K562 (cell line): ENCODE results near the gene ZNF718. TPM values are rescaled to one million over a fixed set of nuclear protein-coding genes. Genes with fewer than 3 reads are reported as not detected.
"Not testable (repeated sequence)": the region's sequence is repeated elsewhere in the genome, so short reads cannot be mapped to it uniquely, and the experiment has no call there.

Experiments
- ATAC-seq: fragments of 200-7000 bp; cut with Tn5 transposase; 3 replicates; pipeline ENCODE4 v1.9.1; 2020; ENCODE audit warnings: moderate library complexity
- BruUV-seq: library from RNA; stranded (reverse); fragments of 400-500 nt; replicated peaks from 2 replicates; lab custom pipeline; 2021; lab: Mats Ljungman, UMichigan
- CTCF ChIA-PET: fragments of 300-600 bp; formaldehyde crosslinking; extraction: SDS; loops from one replicate; lab custom pipeline; 2021; ENCODE audit warnings: low intra/inter-chr PET ratio; lab: Yijun Ruan, JAX
- POLR2A ChIA-PET: fragments of 300-600, 350-650 bp; sonication (Branson Sonifier 250); formaldehyde crosslinking; extraction: SDS; loops from one replicate; lab custom pipeline; 2021; ENCODE audit warnings: antibody characterized with exemption, inconsistent platforms; lab: Yijun Ruan, JAX
- DNase-seq, 4 experiments: peaks; one replicate each; pipeline versions ENCODE4 v3.0.0 to v3.0.0-alpha.2; 2011 to 2018; ENCODE audit warnings: low spot score in 3 of 4, mixed read lengths in 3 of 4; ENCODE audit errors: extremely low read depth in 1 of 4
- FAIRE-seq: peaks from 2 replicates; lab custom pipeline; 2011; peaks lifted over from hg19 to GRCh38; lab: Jason Lieb, UNC
- H2AFZ ChIP-seq: 2 replicates; pipeline ENCODE4 v1.6.0; 2011; ENCODE audit warnings: low read depth, low read length, control low read depth, inconsistent platforms
- H3K27ac ChIP-seq: fragments of 200-600 bp; 3 replicates; pipeline ENCODE4 v1.8.0; 2011; ENCODE audit warnings: low read depth, mild to moderate bottlenecking, control low read depth, inconsistent platforms, low read length, moderate library complexity, mixed read lengths; ENCODE audit errors: extremely low read depth
- H3K27me3 ChIP-seq, 2 experiments: fragments of 300-600 bp in 1 of 2; 2 replicates in 1 of 2; 3 replicates in 1 of 2; pipeline versions ENCODE4 v1.6.0 to v1.8.0; 2011; ENCODE audit warnings: inconsistent platforms in 2 of 2, low read length in 2 of 2, mild to moderate bottlenecking in 1 of 2, mixed read lengths in 1 of 2, moderate library complexity in 1 of 2; ENCODE audit not compliant: control insufficient read depth in 2 of 2, insufficient read depth in 2 of 2
- H3K36me3 ChIP-seq: fragments of 300-600 bp; 3 replicates; pipeline ENCODE4 v1.8.0; 2011; ENCODE audit warnings: mild to moderate bottlenecking, low read length, inconsistent platforms; ENCODE audit not compliant: control insufficient read depth, insufficient read depth
- H3K4me1 ChIP-seq, 2 experiments: fragments of 200-600 bp in 1 of 2; replicated peaks in 1 of 2; 2 replicates in 1 of 2; 3 replicates in 1 of 2; pipeline versions ENCODE4 v1.5.1 to v1.8.0; 2011; ENCODE audit warnings: inconsistent platforms in 2 of 2, low read length in 2 of 2, mild to moderate bottlenecking in 1 of 2, mixed read lengths in 1 of 2, moderate library complexity in 1 of 2; ENCODE audit not compliant: control insufficient read depth in 2 of 2, insufficient read depth in 2 of 2
- H3K4me2 ChIP-seq: 2 replicates; pipeline ENCODE4 v1.6.1; 2011; ENCODE audit warnings: low read length, control low read depth, inconsistent platforms, mixed read lengths; ENCODE audit not compliant: insufficient read depth
- H3K4me3 ChIP-seq: fragments of 200-600 bp; sonication (generic), shearing (Covaris generic); 2 replicates; pipeline ENCODE4 v1.5.1; 2016; ENCODE audit warnings: control low read depth, inconsistent platforms
- H3K79me2 ChIP-seq: fragments of 200-600 bp; 3 replicates; pipeline ENCODE4 v1.8.0; 2011; ENCODE audit warnings: low read length, inconsistent platforms; ENCODE audit not compliant: control insufficient read depth, insufficient read depth
- H3K9ac ChIP-seq, 2 experiments: 2 replicates each; pipeline versions ENCODE4 v1.6.0 to v1.6.1; 2011; ENCODE audit warnings: low read depth in 2 of 2, low read length in 2 of 2, control low read depth in 1 of 2, inconsistent platforms in 1 of 2, mild to moderate bottlenecking in 1 of 2, mixed read lengths in 1 of 2; ENCODE audit not compliant: insufficient read depth in 1 of 2
- H3K9me1 ChIP-seq: one replicate; pipeline ENCODE4 v1.6.0; 2011; ENCODE audit warnings: inconsistent platforms, mild to moderate bottlenecking, low read length, moderate library complexity; ENCODE audit not compliant: control insufficient read depth, insufficient read depth
- H3K9me3 ChIP-seq: replicated peaks from 2 replicates; pipeline ENCODE4 v1.5.1; 2011; ENCODE audit warnings: low read depth, low read length, inconsistent platforms; ENCODE audit not compliant: control insufficient read depth, insufficient read depth
- H4K20me1 ChIP-seq: replicated peaks from 2 replicates; pipeline ENCODE4 v1.6.1; 2011; ENCODE audit warnings: low read length, inconsistent platforms, mixed read lengths; ENCODE audit not compliant: control insufficient read depth, insufficient read depth
- BCOR ChIP-seq: fragments of 450-650 bp; IDR thresholded peaks from 2 replicates; pipeline ENCODE4 v1.6.1; 2016
- GTF2B ChIP-seq: IDR thresholded peaks from 2 replicates; pipeline ENCODE4 v1.6.1; 2011; ENCODE audit not compliant: insufficient read length; ENCODE audit errors: extremely low read depth
- HMG20A ChIP-seq: fragments of 450-650 bp; formaldehyde crosslinking; conservative IDR thresholded peaks from 2 replicates; pipeline ENCODE4 v1.4.0; 2020; ENCODE audit warnings: mild to moderate bottlenecking, mixed read lengths
- KDM1A ChIP-seq, 2 experiments: fragments of 450-650 bp; IDR thresholded peaks; 2 replicates each; pipeline ENCODE4 v1.6.1; 2016; ENCODE audit warnings: mild to moderate bottlenecking in 2 of 2
- NR2C2 ChIP-seq, 2 experiments: fragments of 200-800 bp in 1 of 2; sonication (Bioruptor generic) in 1 of 2; sonication (generic) in 1 of 2; formaldehyde crosslinking in 1 of 2; IDR thresholded peaks; 2 replicates each; pipeline versions ENCODE4 v1.6.1 to v1.8.0; 2016 to 2022; ENCODE audit warnings: mild to moderate bottlenecking in 1 of 2, missing compliant biosample characterization in 1 of 2, missing genetic modification characterization in 1 of 2, missing genetic modification reagents in 1 of 2
- NR3C1 ChIP-seq: sonication (generic); formaldehyde crosslinking; IDR thresholded peaks from 2 replicates; pipeline ENCODE4 v1.8.1; 2022; ENCODE audit warnings: missing genetic modification reagents
- SNRNP70 ChIP-seq: fragments of 200-400 bp; formaldehyde crosslinking; optimal IDR thresholded peaks from 2 replicates; pipeline ENCODE3; 2017; ENCODE audit warnings: low read depth, low read length
- TSC22D4 ChIP-seq: fragments of 450-650 bp; IDR thresholded peaks from 2 replicates; pipeline ENCODE4 v1.6.1; 2016; ENCODE audit warnings: missing genetic modification characterization, missing biosample characterization, control low read depth
- WGBS: fragments of 100-300 bp; shearing (Covaris generic); methylation state at CpG from one replicate; pipeline ENCODE4 v1.1.6; 2016; ENCODE audit warnings: low coverage, mixed read lengths; ENCODE audit not compliant: insufficient coverage; ENCODE audit errors: missing lambda C conversion rate; 5-methylcytosine and 5-hydroxymethylcytosine counted together
- in situ Hi-C: fragments of 300-500 bp; cut with MboI; formaldehyde crosslinking; loops from 4 replicates; pipeline ENCODE4 v1.15.0; 2018; ENCODE audit warnings: inconsistent platforms, mixed read lengths
- intact Hi-C: fragments of 100-400 bp; cut with micrococcal nuclease; formaldehyde crosslinking; loops from 2 replicates; pipeline ENCODE4 v1.14.2; 2022
- polyA plus RNA-seq, 8 experiments: library from polyadenylated mRNA; depleted of rRNA in 4 of 8; stranded (reverse) in 5 of 8; unstranded in 3 of 8; fragments of >200 nt; fragmentation: Nextera tagmentation in 2 of 8; fragmentation: Illumina TruSeq in 1 of 8; extraction: Ambion mirVana in 2 of 8; extraction: Trizol in 1 of 8; gene quantifications; 2 replicates each; pipeline versions ENCODE4 v1.2.1 to v1.2.3, GENCODE V29; 2011 to 2014; ENCODE audit warnings: inconsistent platforms in 1 of 8, missing spikeins in 1 of 8
- total RNA-seq, 7 experiments: library from RNA; depleted of rRNA in 6 of 7; stranded (reverse); fragments of >200 nt in 6 of 7; fragmentation: Illumina TruSeq in 2 of 7; extraction: Trizol in 2 of 7; gene quantifications; 2 replicates each; pipeline versions ENCODE4 v1.2.1 to v1.2.3, GENCODE V29; 2011 to 2021; ENCODE audit warnings: low replicate concordance in 1 of 7

Gene ZNF718
- total and polyA plus RNA-seq, 9 of the 15 experiments (the other 6 are each of a cell fraction or from before 2014, with no cell fraction given), result 1.00 to 5.3 (median 2.7) TPM

GRCh38 chr4:121408-122084, 2.8 kb upstream of the ZNF718 start (continued):
- TF ChIP-seq GTF2B, result no peak
- no peak for TF ChIP-seq NR3C1
- no peak for TF ChIP-seq HMG20A (CRISPR knock-in tag)
- no peak for TF ChIP-seq TSC22D4
- TF ChIP-seq SNRNP70, result no peak

- Histone ChIP-seq H3K9me3 (peaks cover 22% of the 10 kb centered on the region), H3K4me2 (peak overlapping the region; percentile 80), H3K27ac (peak overlapping the region; percentile 92), H3K9ac (peak overlapping the region in 1 of 2 experiments; percentile 87; a peak in 1 of 4 replicates), H2AFZ (peak overlapping the region; percentile 92), H3K4me3 (peak overlapping the region; percentile 58), H3K79me2 (peaks cover 27% of the 10 kb centered on the region), H3K36me3 (peaks cover 13% of the 10 kb centered on the region; the same call in 1 of the 3 replicates)
- in situ Hi-C loops; CTCF ChIA-PET; H3K27me3 ChIP-seq; H3K9me1 ChIP-seq; H3K4me1 ChIP-seq; FAIRE-seq; intact Hi-C loops; BruUV-seq; ATAC-seq; H4K20me1 ChIP-seq; TF ChIP-seq NR2C2 (CRISPR knock-in tag; IDR thresholded peaks at IDR 0.05): not testable (repeated sequence)
- 19% methylated on average over 9 of the region's 10 CpGs for WGBS
- POLR2A ChIA-PET, result interaction anchor here (0.7 to 1.7 kb wide), 7 partner anchors 8 to 72 kb away, joined by 3 to 8 read pairs (median 3); no protein-coding TSS in a partner anchor
- TF ChIP-seq KDM1A (IDR thresholded peaks at IDR 0.05) (0 out of 4 replicates have a peak, but pooled peaks of 1 of the 2 experiments have one; percentile 13), NR2C2 (tag; IDR thresholded peaks at IDR 0.05) (0 out of 2 replicates have a peak, but pooled peaks have one; percentile 15), BCOR (peak; percentile 11; the same call in 1 of the 2 replicates)
- DNase-seq, result peak in 1 of 4 experiments; percentile 6
Measured at GRCh38 chr4:123922-124274, 403 bp upstream of the ZNF718 start.
